Prostate gland (tissue), 2 donors: ENCODE data around the gene SYTL1. TPM values are rescaled to one million over a fixed set of nuclear protein-coding genes. Genes with fewer than 3 reads are reported as not detected.

Source experiments
- DNase-seq: peaks from one replicate; pipeline ENCODE4 v3.0.0-alpha.2; 2019; ENCODE audit warnings: low spot score
- H3K27ac ChIP-seq, 2 donors: fragments of 200-600 bp; sonication (generic); 2 replicates each; pipeline ENCODE4 v1.5.1; 2017 to 2019
- H3K27me3 ChIP-seq: fragments of 200-600 bp; sonication (generic); replicated peaks from 2 replicates; pipeline ENCODE4 v1.5.1; 2019; ENCODE audit not compliant: insufficient read depth
- H3K36me3 ChIP-seq, 2 donors: fragments of 200-600 bp; sonication (generic); 1 replicate in 1 of 2; 2 replicates in 1 of 2; pipeline versions ENCODE4 v1.5.1 to v1.8.1; 2017 to 2019
- H3K4me1 ChIP-seq: fragments of 200-600 bp; sonication (generic); replicated peaks from 2 replicates; pipeline ENCODE4 v1.5.1; 2019
- H3K4me3 ChIP-seq, 2 donors: fragments of 200-600 bp; sonication (generic); 2 replicates each; pipeline ENCODE4 v1.5.1; 2017 to 2019
- H3K9me3 ChIP-seq: fragments of 200-600 bp; sonication (generic); 2 replicates; pipeline ENCODE4 v1.5.1; 2017
- CTCF ChIP-seq, 4 experiments: fragments of 200-600 bp in 2 of 4; fragments of 450-650 bp in 2 of 4; sonication (generic) in 2 of 4; IDR thresholded peaks; 1 replicate in 3 of 4; 2 replicates in 1 of 4; pipeline ENCODE4 v1.5.1; 2016 to 2019; ENCODE audit warnings: antibody characterized with exemption in 4 of 4, mild to moderate bottlenecking in 2 of 4, moderate library complexity in 2 of 4
- POLR2A ChIP-seq: fragments of 450-650 bp; IDR thresholded peaks from one replicate; pipeline ENCODE4 v1.6.1; 2016; ENCODE audit warnings: antibody characterized with exemption, mild to moderate bottlenecking
- POLR2AphosphoS5 ChIP-seq: sonication (generic); formaldehyde crosslinking; IDR thresholded peaks from one replicate; pipeline ENCODE4 v1.6.1; 2017; ENCODE audit warnings: antibody characterized with exemption
- WGBS: methylation state at CpG from one replicate; pipeline ENCODE4 v1.1.5; 2018; 5-methylcytosine and 5-hydroxymethylcytosine counted together
- intact Hi-C: fragments of 100-400 bp; cut with DNase I; formaldehyde crosslinking; loops from one replicate; pipeline ENCODE4 v1.14.2; 2022
- total RNA-seq, 2 donors: library from RNA; depleted of rRNA; stranded (reverse); fragments of >200 nt; gene quantifications; one replicate each; pipeline ENCODE4 v1.1.0, GENCODE V29; 2016

Gene SYTL1
- total RNA-seq, 2 donors from 2014 or later: 94.7 to 217 TPM

GRCh38 chr1:27356619-27357280, 14.9 kb downstream of the SYTL1 start:
- Histone ChIP-seq H3K36me3 (peaks cover 0 to 16% of the 10 kb centered on the region in 2 donors), H3K27me3 (no peaks in the 10 kb centered on the region), H3K9me3 (no peaks in the 10 kb centered on the region), H3K27ac (peak overlapping the region; percentile 82 to 83), H3K4me3 (peak overlapping the region in 1 of 2 donors; percentile 20), H3K4me1 (no peaks in the 10 kb centered on the region)
- TF ChIP-seq POLR2A: peak; percentile 10
- peak in 1 of 4 experiments; percentile 32 for TF ChIP-seq CTCF (IDR thresholded peaks at IDR 0.05)
- TF ChIP-seq POLR2AphosphoS5: no peak
- 63% methylated on average over 36 of the region's 37 CpGs for WGBS
- DNase-seq: peak; percentile 66
- intact Hi-C loops: loop anchor here (2.0 to 10.0 kb wide), 2 partner anchors 32 to 52 kb away; no protein-coding TSS in a partner anchor

GRCh38 chr1:27357281-27358037, 15.6 kb downstream of the SYTL1 start:
- DNase-seq: peak; percentile 77
- H3K36me3 ChIP-seq: peaks cover 0 to 20% of the 10 kb centered on the region in 2 donors
- H3K4me3 ChIP-seq: peak overlapping the region in 1 of 2 donors; percentile 20
- H3K27me3 ChIP-seq: no peaks in the 10 kb centered on the region
- TF ChIP-seq POLR2A: no peak
- peak; percentile 77 for TF ChIP-seq POLR2AphosphoS5
- TF ChIP-seq CTCF (IDR thresholded peaks at IDR 0.05): peak; percentile 97 to 99 (median 98)
- no peaks in the 10 kb centered on the region for H3K4me1 ChIP-seq
- peak overlapping the region; percentile 82 to 83 for H3K27ac ChIP-seq
- no peaks in the 10 kb centered on the region for H3K9me3 ChIP-seq
- 30% methylated on average over 33 of the region's 40 CpGs for WGBS
- intact Hi-C loops: loop anchor here (2.0 to 10.0 kb wide), 2 partner anchors 31 to 53 kb away; no protein-coding TSS in a partner anchor

- no peak for TF ChIP-seq CTCF (IDR thresholded peaks at IDR 0.05)
- TF ChIP-seq POLR2AphosphoS5: no peak
- TF ChIP-seq POLR2A: no peak
- DNase-seq: no peak
- Histone ChIP-seq H3K4me1 (no peaks in the 10 kb centered on the region), H3K36me3 (peaks cover 0 to 28% of the 10 kb centered on the region in 2 donors), H3K9me3 (no peaks in the 10 kb centered on the region), H3K27ac (peak overlapping the region in 1 of 2 donors; percentile 82), H3K4me3 (no peak overlapping the region), H3K27me3 (no peaks in the 10 kb centered on the region)
- intact Hi-C loops: loop anchor here (10.0 kb wide), 1 partner anchor 53 kb away; no protein-coding TSS in a partner anchor
- WGBS: 95% methylated on average over 17 of the region's 21 CpGs
Measured at GRCh38 chr1:27358038-27358927, 16.5 kb downstream of the SYTL1 start.

GRCh38 chr1:27358928-27359313, 17.1 kb downstream of the SYTL1 start:
- Histone ChIP-seq H3K9me3 (no peaks in the 10 kb centered on the region), H3K4me1 (no peaks in the 10 kb centered on the region), H3K4me3 (no peak overlapping the region), H3K27ac (no peak overlapping the region), H3K36me3 (peaks cover 0 to 30% of the 10 kb centered on the region in 2 donors), H3K27me3 (no peaks in the 10 kb centered on the region)
- 96% methylated on average over 5 of the region's 5 CpGs for WGBS
- TF ChIP-seq POLR2A: no peak
- TF ChIP-seq POLR2AphosphoS5: no peak
- TF ChIP-seq CTCF (IDR thresholded peaks at IDR 0.05): no peak
- intact Hi-C loops: loop anchor here (10.0 kb wide), 1 partner anchor 54 kb away; no protein-coding TSS in a partner anchor
- no peak for DNase-seq
